AG04449 (cell line): ENCODE data around the gene SUFU.
"Not testable (repeated sequence)": the region's sequence is repeated elsewhere in the genome, so short reads cannot be mapped to it uniquely, and the experiment has no call there.

Experiments
- CTCF ChIA-PET: fragments of 350-600 bp; formaldehyde crosslinking; extraction: SDS; loops from one replicate; lab custom pipeline; 2021; ENCODE audit warnings: antibody characterized with exemption; lab: Yijun Ruan, JAX
- POLR2A ChIA-PET: fragments of 400-600, 350-600 bp; formaldehyde crosslinking; extraction: SDS; loops from one replicate; lab custom pipeline; 2020; ENCODE audit warnings: antibody characterized with exemption, inconsistent platforms; lab: Yijun Ruan, JAX
- DNase-seq: peaks from one replicate; pipeline ENCODE4 v3.0.0-alpha.2; 2010; ENCODE audit warnings: low read depth, low spot score
- H3K4me3 ChIP-seq: 2 replicates; pipeline ENCODE4 v1.5.1; 2011; ENCODE audit warnings: low read depth, mild to moderate bottlenecking, control low read depth, low read length
- TF ChIP-seq, protein P1 (sequence below): IDR thresholded peaks from one replicate; pipeline ENCODE4 v1.5.1; 2011; ENCODE audit warnings: mild to moderate bottlenecking, moderate library complexity, low read length, control low read depth, inconsistent platforms; ENCODE audit not compliant: insufficient read depth; ENCODE audit errors: missing control alignments

Gene SUFU

DNA sequence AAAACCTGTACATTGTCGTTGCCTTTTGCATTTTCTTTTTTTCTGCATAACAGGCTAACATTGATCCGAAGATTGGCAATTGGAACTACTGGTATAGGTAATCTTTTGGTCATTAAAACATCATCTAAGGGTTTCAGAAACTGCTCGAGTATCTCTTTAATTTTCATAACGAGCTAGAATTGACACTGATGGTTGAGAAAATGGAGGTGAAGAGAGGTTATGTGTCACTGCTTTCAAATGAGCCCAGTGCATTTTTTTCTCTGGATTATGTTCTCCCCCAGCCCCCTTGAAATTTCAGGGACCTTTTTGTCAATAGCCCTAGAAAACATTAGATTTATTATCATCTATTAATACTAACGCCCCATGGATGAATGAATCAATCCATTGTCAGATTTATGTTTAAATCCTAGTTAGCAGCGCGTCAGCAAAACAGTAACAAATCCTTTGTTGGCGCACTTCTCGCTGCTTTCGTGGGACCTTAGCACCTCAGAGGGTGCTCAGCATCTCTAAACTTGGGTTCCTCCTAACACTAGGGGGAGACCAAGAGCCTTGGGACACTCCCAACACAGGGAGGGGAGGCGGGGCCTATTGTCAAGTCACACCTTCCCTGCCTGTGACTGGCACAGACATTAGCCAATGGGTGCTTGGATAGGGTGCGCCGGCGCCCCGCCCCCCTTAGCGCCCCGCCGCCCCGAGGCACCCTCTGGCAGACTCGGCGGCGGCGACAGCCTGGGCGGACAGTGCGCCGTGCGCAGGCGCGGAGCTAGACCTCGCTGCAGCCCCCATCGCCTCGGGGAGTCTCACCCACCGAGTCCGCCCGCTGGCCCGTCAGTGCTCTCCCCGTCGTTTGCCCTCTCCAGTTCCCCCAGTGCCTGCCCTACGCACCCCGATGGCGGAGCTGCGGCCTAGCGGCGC is at the start of gene SUFU:
Gene SUFU (plus strand): TSS at position 709 of the 915 bp plus-strand sequence. CDS start 181 bp downstream, at position 890.
- ChIA-PET POLR2A (interaction anchor here (0.8 to 2.1 kb wide), 3 partner anchors 14 to 124 kb away, joined by 3 to 8 read pairs (median 4); no protein-coding TSS in a partner anchor), CTCF (interaction anchor here (0.5 to 12.2 kb wide), 62 partner anchors 8 to 277 kb away, joined by 3 to 300 read pairs (median 4); partner anchors contain the start of genes C10orf95, CUEDC2, FBXL15 and TRIM8)
- H3K4me3 ChIP-seq = peak within 1 kb of the TSS; percentile 96
- peak; percentile 90 for DNase-seq
- TF ChIP-seq, protein P1, sequence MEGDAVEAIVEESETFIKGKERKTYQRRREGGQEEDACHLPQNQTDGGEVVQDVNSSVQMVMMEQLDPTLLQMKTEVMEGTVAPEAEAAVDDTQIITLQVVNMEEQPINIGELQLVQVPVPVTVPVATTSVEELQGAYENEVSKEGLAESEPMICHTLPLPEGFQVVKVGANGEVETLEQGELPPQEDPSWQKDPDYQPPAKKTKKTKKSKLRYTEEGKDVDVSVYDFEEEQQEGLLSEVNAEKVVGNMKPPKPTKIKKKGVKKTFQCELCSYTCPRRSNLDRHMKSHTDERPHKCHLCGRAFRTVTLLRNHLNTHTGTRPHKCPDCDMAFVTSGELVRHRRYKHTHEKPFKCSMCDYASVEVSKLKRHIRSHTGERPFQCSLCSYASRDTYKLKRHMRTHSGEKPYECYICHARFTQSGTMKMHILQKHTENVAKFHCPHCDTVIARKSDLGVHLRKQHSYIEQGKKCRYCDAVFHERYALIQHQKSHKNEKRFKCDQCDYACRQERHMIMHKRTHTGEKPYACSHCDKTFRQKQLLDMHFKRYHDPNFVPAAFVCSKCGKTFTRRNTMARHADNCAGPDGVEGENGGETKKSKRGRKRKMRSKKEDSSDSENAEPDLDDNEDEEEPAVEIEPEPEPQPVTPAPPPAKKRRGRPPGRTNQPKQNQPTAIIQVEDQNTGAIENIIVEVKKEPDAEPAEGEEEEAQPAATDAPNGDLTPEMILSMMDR = peak; percentile 86

GRCh38 chr10:102454662-102455487 is 48.9 kb upstream of the SUFU start:
- DNase-seq, H3K4me3 ChIP-seq, CTCF ChIA-PET, POLR2A ChIA-PET: not testable (repeated sequence)

- no peak overlapping the region for H3K4me3 ChIP-seq
- TF ChIP-seq, protein P1 = no peak
- CTCF ChIA-PET = interaction anchor here (2.0 to 15.5 kb wide), 2 partner anchors 23 to 128 kb away, joined by 8 to 101 read pairs; no protein-coding TSS in a partner anchor
- DNase-seq = no peak
- POLR2A ChIA-PET = interaction anchor here (0.8 kb wide), 1 partner anchor 21 kb away, joined by 3 read pairs; no protein-coding TSS in a partner anchor
These were observed 47.8 kb upstream of the SUFU start for GRCh38 chr10:102455893-102456471.

DNA sequence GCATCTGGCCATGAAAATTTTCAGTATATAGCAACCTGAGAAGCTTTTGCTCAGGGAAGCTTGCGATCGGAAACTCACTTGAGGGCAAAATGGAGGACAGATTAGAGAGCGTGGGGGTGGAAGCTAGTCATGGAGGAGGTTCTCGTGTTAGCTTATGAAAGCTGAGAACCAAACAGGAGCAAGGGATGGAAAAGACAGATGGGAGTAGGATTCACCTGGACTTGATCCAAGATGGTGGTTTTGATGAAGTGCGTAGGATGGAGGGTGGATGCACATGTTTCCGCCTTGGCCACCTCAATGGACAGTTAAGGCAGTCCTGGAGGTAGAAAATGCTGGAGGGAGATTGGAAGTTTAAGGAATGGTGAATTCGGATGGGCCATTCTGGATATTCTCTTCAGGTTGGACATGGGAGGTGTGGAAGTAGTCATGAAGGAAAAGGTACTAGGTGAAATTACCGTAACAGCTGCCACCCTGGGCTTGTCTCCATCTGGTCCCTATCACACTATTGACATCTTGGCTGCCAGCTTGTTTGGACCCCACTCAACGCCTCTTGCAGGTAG is 46.1 kb upstream of the SUFU start:
- TF ChIP-seq, protein P1 = no peak
- ChIA-PET CTCF (interaction anchor here (1.1 to 15.5 kb wide), 3 partner anchors 21 to 126 kb away, joined by 3 to 101 read pairs (median 8); no protein-coding TSS in a partner anchor), POLR2A (no interaction called here)
- no peak for DNase-seq
- no peak overlapping the region for H3K4me3 ChIP-seq

- TF ChIP-seq, protein P1 = no peak
- DNase-seq = no peak
- ChIA-PET CTCF (interaction anchor here (15.5 kb wide), 1 partner anchor 20 kb away, joined by 101 read pairs; no protein-coding TSS in a partner anchor), POLR2A (no interaction called here)
- H3K4me3 ChIP-seq = no peak overlapping the region
These were observed 45.1 kb upstream of the SUFU start for GRCh38 chr10:102458656-102459055.

GRCh38 chr10:102460836-102461186 is 43.0 kb upstream of the SUFU start:
- TF ChIP-seq, protein P1 = no peak
- CTCF ChIA-PET = interaction anchor here (1.2 to 15.5 kb wide), 5 partner anchors 11 to 123 kb away, joined by 3 to 101 read pairs (median 3); no protein-coding TSS in a partner anchor
- POLR2A ChIA-PET = no interaction called here
- no peak for DNase-seq
- H3K4me3 ChIP-seq = peak overlapping the region; percentile 62
